Hematopoietic multipotent progenitor cell treated with erythropoietin and hydrocortisone succinate and interleukin-3 and kit ligand, for 4 days (in vitro differentiated cells): Measurements from ENCODE around the gene PEX3.
"Not testable (repeated sequence)": the region's sequence is repeated elsewhere in the genome, so short reads cannot be mapped to it uniquely, and the experiment has no call there.

Experiments
- DNase-seq: peaks from one replicate; pipeline ENCODE4 v3.0.0-alpha.2; 2015

PEX3 gene

DNA sequence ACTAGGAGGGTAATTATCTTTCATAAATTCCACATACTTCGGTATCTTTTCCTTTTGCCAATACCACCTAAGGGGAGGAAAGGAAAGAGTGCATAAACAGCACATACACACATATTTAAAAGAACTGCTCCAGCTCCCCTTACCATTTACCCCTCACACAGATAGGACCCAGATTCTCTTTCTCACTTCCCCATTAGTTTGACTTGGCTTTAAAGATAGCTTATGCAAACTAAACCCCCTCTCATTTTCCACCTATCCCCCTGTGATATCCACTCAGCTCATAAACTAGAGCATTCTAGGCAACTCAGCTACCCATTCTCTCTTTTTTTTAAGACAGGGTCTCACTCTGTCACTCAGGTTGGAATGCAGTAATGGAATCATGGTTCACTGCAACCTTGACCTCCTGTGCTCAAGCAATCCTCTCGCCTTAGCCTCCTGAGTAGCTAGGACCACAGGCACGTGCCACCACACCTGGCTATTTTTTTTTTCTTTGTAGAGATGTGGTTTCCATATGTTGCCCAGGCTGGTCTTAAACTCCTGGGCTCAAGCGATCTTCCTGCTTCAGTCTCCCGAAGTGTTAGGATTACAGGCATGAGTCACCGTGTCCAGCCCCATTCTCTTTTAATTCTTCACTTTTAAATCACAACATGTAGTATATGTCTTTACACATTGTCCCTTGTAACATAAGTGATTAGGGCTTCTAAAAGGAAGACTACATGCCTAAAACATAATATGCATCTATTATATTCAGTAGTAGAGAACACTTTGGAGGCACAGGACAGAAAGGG is 56.9 kb downstream of the PEX3 start:
- DNase-seq: no peak

DNA sequence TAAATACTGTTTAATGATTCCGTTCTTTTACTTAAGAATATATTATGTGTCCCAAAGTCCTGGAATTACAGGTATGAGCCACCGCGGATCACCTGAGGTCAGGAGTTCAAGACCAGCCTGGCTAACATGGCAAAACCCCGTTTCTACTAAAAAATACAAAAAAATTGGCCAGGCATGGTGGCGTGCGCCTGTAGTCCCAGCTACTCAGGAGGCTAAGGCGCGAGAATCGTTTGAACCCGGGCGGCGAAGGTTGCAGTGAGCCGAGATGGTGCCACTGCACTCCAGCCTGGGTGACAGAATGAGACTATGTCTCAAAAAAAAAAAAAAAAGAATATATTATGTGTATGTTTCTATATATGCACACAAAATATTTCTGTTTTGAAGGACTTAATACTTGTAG is 59.7 kb downstream of the PEX3 start:
- not testable (repeated sequence) for DNase-seq

DNA sequence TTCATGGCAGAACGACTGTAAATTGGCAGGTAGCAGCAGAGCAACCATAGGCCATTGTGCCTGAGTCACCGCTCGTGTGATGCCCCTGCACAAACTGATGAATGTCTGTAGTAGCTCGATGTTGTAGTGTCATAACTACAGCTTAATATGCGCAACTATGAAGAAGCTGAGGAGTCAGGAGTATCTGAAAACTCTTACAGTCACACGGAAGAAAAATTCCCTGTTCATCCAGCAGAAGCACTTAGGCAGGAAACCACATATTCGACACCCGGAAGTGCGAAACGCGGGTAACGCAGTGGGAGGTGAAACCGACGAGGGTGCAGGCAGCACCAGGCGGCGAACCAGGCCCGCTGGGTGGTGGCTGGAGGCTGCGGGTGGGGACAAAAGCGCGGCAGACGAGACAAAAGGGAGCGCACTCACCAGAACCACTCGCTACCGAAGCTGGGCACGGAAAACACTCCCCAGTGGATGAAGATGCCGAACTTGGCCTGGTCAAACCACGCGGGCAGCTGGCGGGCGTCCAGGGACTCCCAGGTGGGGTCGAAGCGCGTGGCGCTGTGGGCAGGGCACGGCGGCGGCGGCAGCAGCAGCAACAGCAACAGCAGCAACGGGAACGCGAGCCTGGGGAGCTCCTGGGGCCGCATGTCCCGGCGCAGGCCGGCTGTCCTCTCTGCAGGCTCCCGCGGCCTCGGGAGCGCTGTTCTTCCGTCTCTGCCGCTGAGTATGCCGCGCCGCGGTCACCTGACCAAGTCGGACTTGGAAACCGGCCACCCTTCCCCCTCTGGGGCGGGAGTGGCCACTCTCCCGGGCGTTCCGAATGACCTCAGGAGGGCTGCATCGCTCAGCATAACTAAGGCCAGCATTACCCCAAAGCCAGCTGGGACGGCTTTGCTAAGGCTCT is 60.6 kb downstream of the PEX3 start, which contains the start of gene FUCA2:
FUCA2 (minus strand) TSS at position 730 of the 901 bp plus-strand sequence; CDS start at position 644, 86 bp downstream.
- DNase-seq: peak; percentile 88

DNA sequence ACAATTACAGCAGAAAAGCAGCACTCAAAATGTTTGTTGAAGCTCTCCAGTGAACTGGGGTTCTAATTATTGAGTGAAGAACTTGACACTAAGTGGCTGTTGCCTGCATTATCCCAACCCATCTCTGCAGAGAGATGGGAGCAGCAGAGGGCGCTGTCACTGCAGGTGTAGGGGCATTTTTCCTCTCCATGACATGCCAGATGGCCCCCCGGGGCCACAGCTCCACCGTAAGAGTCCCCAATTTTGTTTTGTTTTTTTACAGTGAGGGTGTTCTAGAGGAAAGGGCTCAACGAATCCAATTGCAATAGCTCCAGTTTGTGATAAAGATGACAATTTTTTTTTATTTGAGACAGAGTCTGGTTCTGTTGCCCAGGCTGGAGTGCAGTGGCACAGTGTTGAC is 62.8 kb downstream of the PEX3 start:
- peak; percentile 70 for DNase-seq

DNA sequence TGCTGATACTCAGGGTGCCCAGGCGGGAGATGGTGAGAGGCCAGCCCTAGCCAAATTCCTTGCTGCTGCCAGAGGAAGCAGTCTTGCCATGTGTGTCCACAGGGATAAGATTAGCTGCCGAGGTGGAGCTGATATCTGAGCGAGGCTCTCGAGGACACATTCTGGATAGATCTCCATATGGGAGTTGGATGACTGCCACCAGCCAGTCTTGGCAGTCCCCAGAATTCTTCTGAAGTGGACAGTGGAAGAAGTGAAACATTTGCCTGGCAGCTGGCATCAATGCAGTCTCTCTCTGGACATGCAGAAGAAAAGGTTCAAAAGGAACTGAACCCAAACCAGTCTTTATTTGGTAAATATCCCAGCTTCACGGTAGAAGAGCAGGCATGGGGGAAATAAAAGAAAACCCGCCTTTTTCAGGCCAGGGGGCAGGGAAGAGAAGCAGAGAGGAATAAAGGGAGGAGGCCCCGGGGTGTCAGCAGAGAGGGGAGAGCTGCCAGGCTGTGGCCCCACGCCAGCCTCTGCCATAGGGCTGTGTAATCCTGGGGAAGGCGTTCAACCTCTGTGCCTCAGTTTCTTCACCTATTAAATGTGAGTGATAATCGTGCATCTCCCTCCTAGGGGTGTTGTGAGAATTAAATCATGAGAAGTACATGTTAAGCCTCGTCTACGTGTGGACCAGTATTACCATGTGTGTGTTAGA is 64.6 kb downstream of the PEX3 start:
- peak; percentile 35 for DNase-seq

DNA sequence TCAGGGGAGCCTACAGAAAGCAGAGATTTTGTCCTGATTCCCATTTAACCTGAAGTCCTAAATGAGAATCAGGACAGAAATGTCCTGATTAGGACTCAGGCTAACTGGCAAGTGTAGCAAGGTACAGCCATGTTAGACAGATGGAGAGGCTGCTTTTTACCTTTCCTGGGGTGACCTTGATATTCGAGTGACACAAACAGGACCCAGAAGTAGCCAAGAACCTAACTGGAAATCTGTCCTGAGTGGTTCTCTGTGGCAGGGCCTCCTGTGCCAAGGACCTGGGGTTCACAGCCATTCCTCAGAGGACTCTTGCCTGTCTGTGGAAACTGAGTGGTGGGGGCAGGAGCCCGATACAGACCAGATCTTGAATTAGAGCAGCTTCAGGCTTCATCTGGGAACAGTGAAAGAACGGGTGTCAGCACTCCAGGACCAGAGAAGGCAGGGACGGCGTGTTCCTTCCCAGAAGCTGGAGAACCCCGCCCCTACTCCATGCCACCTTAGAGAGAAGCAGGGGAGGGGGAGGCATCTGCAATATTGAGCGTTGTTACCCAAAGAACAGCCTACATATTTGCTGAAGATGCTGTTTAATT is 65.3 kb downstream of the PEX3 start:
- no peak for DNase-seq

DNA sequence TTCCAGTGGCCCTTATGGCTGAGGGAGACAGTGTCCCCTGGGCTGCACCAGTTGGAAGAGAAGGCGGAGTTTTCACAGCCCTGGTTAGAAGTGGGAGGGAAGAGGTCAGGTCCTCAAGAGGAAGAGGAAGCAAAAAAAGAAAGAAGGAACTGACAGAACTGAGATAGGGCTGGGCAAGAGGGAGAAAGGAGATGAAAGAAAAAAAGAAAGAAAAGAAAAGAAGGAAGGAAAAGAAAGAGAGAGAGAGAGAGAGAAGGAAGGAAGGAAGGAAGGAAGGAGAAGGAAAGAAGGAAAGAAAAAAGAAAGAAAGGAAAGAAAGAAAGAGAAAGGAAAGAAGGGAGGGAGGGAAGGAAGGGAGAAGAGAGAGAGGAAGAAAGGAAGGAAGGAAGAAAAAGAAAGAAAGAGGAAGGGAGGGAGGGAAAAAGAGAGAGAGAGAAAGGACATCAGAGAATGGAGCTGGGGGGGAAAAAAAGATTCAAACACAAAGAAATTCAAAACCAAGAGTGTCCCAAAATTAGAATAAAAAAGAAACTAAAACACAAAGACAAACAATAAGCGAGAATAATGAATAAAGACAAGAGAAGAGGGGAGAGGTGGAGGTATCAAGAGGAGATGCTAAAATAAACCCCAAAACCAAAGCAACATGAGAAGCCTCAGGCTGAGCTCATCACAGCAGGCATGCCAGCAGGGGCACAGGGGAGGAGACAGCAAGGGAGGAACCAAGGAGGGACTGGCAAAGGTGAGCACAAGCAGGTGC is 66.3 kb downstream of the PEX3 start:
- peak; percentile 58 for DNase-seq

DNA sequence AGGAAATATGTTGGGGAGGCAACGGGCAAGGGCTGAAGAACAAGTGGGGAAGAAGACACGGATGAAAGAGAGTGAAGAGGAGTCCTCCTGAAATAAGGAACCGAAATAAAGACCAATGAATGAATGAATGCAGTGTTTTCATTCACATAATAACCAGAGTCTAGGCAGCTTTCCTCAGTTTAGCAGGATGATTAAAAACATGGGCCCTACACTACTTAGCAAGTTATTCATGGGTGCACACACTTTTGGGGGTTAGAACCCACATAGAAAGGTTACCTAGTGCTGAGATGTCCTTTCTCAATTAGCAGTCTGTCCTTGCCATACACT is 66.8 kb downstream of the PEX3 start:
- no peak for DNase-seq

DNA sequence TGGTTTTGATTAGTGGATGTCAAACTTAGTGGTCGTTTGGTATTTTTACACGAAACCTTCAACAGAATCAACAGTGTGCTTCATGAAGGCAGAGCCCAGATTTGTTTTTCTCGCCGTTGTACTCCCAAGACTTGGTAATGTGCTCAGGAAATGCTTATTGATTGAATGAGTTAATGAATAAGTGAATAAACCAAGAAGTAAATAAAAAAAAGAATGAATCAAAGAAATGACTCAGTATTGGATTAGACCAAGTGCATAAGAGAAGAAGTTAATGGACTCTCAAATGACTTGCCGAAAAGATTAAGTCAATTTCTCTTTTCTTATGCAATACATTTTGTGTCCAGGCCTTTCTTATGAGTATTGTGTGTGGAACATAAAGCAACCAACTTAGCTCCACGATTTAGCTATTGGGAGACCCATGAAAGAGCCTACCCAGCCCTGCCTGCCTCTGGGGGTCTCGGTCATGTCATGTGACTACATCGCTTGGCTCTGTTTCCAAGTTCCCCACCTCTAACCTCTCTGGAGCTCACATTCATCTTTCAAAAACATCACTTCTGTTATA is 71.5 kb downstream of the PEX3 start:
- DNase-seq: no peak

DNA sequence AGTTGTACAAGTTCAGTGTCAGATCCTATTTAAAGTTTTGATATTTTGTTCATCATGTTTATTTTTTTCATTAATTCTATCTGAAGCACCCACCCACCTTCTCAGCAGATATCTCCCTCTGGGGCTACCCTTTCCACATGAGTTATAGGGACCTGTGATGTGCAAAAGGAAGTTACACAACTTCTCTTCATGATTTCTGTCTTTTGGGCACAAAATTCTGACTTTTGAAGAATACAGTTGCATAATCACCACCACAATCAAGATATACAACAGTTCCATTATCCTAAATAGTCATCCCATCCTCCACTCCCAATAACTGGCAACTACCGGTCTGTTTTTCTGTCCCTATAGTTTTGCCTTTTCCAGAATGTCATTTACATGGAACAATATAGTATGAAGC is 74.8 kb downstream of the PEX3 start:
- DNase-seq: peak; percentile 61

DNA sequence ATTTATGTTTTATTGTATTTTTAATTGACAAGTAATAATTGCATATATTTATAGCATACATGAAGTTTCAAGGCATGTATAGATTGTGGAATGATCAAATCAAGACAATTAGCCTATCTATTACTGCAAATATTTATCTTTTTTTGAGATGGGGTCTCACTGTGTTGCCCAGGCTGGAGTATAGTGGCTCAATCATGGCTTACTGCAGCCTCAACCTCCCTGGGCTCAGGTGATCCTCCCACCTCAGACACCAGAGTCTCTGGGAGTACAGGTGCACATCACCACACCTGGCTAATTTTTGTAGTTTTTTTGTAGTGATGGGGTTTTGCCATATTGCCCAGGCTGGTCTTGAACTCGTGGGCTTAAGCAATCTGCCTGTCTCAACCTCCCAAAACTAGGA is 77.1 kb downstream of the PEX3 start:
- DNase-seq: no peak

DNA sequence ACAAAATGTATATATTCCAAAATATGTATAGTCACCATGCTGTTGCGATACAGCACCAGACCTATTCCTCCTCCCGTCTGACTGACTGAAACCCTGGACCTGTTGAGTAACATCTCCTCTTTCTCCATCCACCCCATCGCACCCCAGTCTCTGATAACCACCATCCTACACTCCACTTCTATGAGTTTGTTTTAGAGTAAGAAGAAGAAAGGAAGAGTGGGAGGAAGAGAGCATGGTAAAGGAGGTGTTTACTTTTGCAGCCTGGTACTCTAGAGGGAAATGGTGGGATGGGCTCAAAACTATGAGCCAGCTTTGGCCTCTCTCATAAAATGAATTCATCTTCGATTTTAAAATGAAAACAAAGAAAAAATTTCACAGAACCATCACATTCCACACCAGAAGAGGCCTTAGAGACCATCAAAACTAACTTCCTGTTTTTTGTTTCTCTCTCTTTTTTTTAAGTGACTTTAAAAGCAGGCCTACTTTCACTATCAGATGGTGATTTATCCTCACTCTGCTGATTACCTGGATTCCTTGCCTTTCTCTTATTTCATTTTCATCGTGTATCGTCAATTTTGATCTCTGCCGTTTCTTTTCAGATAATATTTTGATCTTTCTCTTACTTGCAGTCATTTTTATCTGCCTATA is 77.7 kb downstream of the PEX3 start:
- peak; percentile 45 for DNase-seq

DNA sequence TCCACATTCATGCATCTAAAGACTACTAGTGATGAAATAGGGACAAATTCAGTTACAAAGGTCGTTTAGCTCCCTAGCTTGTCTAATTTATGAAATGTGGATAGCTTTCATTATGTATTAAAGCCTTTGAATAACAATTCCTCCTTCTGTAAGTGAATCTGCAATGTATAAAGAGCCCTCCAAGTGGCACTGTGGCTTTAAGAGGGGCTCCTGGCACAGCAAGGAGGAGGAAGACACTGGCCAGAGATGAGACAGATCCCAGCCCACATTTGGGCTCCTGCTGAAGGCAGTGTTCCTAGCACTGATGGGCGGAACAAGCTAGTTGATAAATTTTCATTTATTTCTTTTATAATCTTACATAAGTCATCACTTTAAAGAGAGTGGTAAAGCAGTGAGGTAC is 78.5 kb downstream of the PEX3 start:
- DNase-seq: peak; percentile 79

DNA sequence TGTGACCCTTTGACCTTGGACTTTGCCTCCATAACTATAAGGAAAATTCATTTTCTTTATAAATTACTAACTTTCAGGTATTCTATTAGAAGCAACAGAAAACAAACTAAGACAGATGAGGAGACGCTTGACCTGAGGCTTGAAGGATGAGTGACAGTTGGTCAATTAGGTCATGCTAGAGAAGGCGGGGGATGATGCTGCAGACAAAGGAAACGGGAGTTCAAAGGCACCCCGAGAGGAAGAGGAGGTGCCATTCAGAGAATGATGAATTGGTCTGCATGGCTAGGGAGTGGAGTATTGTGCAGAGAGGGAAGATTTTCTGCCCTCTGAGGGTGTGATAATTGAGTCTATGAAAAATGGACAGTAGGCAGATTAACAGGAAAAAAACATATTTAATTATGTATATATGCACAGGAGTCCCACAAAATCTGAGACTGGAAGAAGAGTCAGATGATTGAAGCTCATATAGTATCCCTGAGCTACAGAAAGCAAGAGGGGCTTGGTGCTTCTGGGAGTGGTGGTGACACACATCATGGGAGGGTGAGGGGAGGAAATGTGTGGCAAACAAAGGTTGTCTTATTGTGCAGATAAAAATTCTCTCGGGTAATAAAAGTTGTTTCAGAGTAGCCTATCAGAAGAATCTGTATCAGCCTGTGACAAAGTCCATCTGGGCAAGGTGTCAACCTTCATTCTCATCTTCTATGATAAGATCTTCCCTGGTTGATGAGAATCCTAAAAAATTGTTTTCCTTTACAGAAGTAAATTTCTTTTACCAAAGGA is 81.3 kb downstream of the PEX3 start:
- no peak for DNase-seq

DNA sequence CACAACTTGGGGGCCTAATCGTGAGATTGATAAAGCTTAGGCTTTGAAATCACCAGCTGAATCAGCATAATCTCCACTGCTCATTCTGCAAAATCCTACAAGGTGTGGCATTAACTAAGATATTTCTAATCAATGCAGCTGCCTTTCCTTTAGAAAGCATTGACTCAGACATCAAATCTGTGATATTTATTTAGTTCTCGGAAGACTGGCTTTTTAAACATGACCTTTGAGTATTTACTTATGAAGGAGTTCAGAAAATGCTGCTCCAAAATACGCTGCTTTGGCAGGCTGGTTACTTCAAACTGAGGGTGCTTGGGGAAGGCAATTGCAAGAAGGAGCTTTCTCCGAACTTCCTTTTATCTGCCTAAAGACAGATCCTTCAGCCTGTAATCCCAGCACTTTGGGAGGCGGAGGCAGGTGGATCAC is 84.6 kb downstream of the PEX3 start:
- no peak for DNase-seq

DNA sequence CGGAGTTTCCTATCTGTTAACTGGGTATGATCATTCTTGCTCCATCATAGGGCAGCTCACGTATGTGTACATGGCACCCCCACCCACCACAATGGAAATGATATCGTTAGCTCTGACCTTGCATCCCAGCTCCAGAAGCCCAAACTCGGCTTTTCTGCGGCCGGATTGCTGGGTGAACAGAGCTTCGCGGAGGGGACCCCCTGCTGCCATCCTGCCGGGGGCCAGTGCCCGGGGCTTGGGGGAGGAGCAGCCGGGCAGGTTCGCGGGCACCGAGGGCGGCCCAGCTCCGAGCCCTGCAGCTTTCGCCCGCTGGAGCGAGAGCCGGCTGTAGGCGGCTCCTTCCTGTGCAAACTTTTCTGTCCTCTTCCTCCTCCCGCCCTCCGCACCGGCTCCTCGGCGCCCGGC is 85.9 kb downstream of the PEX3 start:
- peak; percentile 80 for DNase-seq

DNA sequence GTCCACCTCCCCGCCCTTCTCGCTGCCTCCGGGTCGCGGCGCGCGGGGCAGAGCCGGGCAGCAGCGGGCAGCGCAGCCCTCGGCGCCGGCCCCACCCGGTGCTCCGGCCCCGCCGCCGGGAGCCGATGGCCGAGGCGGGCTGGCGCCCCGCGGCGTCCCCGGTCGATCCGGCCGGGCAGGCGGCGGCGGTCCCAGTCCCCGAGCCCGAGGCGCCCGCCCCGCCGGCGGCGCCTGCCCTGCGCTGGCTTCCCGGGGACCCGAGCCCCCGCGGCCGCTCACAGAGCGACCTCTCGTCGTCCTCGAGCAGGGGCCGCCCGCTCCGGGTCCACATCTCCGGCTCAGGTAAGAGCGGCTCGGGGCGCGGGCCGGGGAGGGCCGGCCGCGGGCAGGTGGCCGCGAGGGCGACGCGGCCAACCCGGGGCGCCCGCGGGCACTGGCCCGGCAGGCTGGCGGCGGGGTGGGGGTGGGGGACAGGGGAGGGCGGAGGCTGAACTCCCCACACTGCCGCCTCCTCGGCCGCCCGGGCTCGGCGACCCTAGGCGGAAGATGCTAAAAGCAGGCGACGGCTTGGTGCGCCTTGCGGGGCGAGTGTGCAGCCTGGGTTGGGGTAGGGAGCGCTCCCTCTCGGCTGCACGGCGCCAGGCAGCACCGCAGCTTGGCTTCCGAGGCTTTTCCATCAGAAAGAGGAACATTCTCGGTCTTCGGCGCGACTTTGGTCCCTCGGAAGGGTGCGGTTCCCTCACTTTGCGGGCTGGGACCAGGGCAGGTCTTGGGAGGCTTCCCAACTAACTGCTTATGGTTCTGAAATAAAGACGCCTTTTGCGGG is 86.5 kb downstream of the PEX3 start:
- peak; percentile 92 for DNase-seq

DNA sequence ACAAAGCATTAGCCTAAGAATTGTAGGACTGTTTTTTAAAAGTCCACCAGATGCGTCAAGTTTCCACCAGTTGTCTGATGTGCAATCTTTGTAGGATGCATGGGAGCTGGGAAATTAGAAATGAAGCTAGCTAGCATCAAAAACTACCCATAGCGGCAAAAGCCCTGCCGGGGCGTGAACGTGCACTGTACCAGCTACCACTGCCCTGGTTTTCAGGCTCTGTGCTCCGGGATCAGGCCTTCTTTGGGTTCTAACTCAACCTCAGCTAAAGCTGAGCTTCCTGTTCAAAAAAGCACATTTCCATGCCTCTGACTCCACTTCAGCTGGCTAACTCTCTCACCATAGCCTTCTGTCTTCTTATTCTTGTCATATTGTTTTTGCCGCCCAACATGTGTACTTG is 87.8 kb downstream of the PEX3 start:
- no peak for DNase-seq

DNA sequence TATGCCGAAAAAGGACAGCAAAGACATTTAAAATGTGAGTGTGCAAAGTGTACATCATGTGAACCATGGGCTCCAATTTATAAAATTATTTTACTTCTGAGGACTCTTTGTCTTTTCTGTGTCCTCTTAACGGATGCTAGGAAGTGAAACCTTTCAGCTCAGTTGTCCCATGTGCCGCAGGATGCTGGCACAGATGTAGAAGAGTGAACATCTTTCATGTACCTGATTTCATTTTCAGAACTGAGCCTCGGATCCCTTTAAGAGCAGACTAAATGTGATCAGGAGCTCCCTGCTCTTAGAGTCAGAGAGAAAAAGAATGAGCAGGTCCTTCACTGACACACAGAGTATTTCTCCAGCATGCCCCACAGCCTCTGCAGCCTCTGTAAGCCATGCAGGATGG is 88.5 kb downstream of the PEX3 start:
- DNase-seq: no peak

DNA sequence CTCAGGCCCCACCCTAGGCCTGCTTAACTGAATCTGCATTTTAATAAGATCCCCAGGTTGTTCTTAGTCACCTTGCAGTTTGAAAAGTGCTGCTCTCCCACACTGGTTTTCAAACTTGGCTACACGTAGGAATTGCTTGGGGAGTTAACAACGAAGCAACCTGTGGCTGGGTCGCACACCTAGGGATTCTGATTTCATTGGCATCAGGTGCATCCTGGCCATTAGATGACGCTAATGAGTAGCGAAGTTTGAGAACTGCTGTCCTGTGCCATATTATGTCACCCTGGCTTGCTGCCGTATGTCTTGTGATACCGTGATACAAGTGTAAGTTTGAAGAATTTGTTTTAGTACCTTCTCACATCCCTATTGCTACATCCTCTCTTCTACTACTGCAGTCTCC is 89.1 kb downstream of the PEX3 start:
- DNase-seq: no peak
